ENCODE measurements around the gene ITPKB. TPM values are rescaled to one million over a fixed set of nuclear protein-coding genes. Genes with fewer than 3 reads are reported as not detected.

The ITPKB gene
- total RNA-seq, 2 donors from 2014 or later, result 26.9 to 28.4 TPM

DNA sequence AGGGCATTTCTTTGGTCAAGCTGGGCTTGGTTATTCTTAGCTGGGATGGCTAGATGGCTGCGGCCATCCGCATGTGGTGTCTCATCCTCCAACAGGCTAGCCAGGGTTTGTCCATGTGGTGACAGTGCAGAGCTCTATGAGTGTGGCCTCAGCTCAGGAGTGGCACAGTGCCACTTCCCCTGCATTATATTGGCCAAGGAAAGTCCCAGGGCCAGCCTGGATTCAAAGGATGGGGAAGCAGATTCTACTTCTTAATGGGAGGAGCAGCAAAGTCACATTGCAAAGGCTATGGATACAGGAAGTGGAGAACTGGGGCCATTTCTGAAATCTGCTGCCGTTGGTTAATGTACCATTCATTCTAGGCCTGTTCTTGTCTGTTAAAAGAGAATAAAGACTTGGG lies 156.1 kb downstream of the ITPKB start:
- Histone ChIP-seq H3K9me3 (no peaks in the 10 kb centered on the region), H3K27me3 (replicated peaks; ENCODE audit: insufficient read depth) (no peaks in the 10 kb centered on the region), H3K27ac (no peak overlapping the region), H3K4me1 (ENCODE audit: control insufficient read depth in 1 of 2, low read depth in 2 of 2) (no peaks in the 10 kb centered on the region), H3K36me3 (no peaks in the 10 kb centered on the region), H3K4me3 (no peak overlapping the region)
- DNase-seq (ENCODE audit: low spot score) (no peak), ATAC-seq (ENCODE audit: insufficient number of reproducible peaks, low FRiP score, low read depth) (no peak)
- TF ChIP-seq, protein P1, sequence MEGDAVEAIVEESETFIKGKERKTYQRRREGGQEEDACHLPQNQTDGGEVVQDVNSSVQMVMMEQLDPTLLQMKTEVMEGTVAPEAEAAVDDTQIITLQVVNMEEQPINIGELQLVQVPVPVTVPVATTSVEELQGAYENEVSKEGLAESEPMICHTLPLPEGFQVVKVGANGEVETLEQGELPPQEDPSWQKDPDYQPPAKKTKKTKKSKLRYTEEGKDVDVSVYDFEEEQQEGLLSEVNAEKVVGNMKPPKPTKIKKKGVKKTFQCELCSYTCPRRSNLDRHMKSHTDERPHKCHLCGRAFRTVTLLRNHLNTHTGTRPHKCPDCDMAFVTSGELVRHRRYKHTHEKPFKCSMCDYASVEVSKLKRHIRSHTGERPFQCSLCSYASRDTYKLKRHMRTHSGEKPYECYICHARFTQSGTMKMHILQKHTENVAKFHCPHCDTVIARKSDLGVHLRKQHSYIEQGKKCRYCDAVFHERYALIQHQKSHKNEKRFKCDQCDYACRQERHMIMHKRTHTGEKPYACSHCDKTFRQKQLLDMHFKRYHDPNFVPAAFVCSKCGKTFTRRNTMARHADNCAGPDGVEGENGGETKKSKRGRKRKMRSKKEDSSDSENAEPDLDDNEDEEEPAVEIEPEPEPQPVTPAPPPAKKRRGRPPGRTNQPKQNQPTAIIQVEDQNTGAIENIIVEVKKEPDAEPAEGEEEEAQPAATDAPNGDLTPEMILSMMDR (IDR thresholded peaks at IDR 0.05), result no peak

Other genes with a start within 250 kb of the ITPKB start
- gene STUM, start 190.5 kb downstream of the ITPKB start, total RNA-seq, result 1 to 10 TPM in 1 of 2 donors, under 1 TPM in 1; 0.41 to 1.6 TPM
- gene PSEN2, start 131.3 kb upstream of the ITPKB start, total RNA-seq, result 10 to 100 TPM; 22.2 to 52.1 TPM
- gene COQ8A, start 201.0 kb upstream of the ITPKB start, total RNA-seq, result 10 to 100 TPM; 15.2 to 25.6 TPM

All from thoracic aorta (tissue), 2 donors.